OCI-M1 (cell line): ENCODE measurements around the gene ERMARD.

Source experiments
- DNase-seq: peaks from one replicate; lab custom pipeline; 2025; lab: John Stamatoyannopoulos, UW

The ERMARD gene

GRCh38 chr6:169802790-169803189, 51.4 kb downstream of the ERMARD start:
- no peak for DNase-seq

- DNase-seq, result peak; percentile 65
These were observed 51.9 kb downstream of the ERMARD start for GRCh38 chr6:169803271-169803811.

- DNase-seq, result no peak
These were observed 52.5 kb downstream of the ERMARD start for GRCh38 chr6:169803816-169804340.

- DNase-seq, result no peak
These were observed 53.0 kb downstream of the ERMARD start for GRCh38 chr6:169804427-169804826.

GRCh38 chr6:169805242-169805838, 53.9 kb downstream of the ERMARD start:
- no peak for DNase-seq

GRCh38 chr6:169806701-169807100, 55.3 kb downstream of the ERMARD start:
- no peak for DNase-seq

GRCh38 chr6:169807229-169807628, 55.8 kb downstream of the ERMARD start:
- DNase-seq, result no peak

GRCh38 chr6:169807699-169808607, 56.5 kb downstream of the ERMARD start:
- no peak for DNase-seq

GRCh38 chr6:169808608-169808967, 57.2 kb downstream of the ERMARD start:
- DNase-seq, result no peak

GRCh38 chr6:169809386-169809785, 58.0 kb downstream of the ERMARD start:
- DNase-seq, result no peak

GRCh38 chr6:169810066-169810989, 58.9 kb downstream of the ERMARD start:
- DNase-seq, result no peak

GRCh38 chr6:169811072-169811471, 59.6 kb downstream of the ERMARD start:
- no peak for DNase-seq

- no peak for DNase-seq
These were observed 60.3 kb downstream of the ERMARD start for GRCh38 chr6:169811521-169812256.

GRCh38 chr6:169812257-169812644, 60.8 kb downstream of the ERMARD start:
- DNase-seq, result no peak

GRCh38 chr6:169813969-169814368, 62.5 kb downstream of the ERMARD start:
- DNase-seq, result no peak

GRCh38 chr6:169816054-169816453, 64.6 kb downstream of the ERMARD start:
- DNase-seq, result no peak

- no peak for DNase-seq
These were observed 65.6 kb downstream of the ERMARD start for GRCh38 chr6:169816975-169817374.

- no peak for DNase-seq
These were observed 68.9 kb downstream of the ERMARD start for GRCh38 chr6:169820358-169820757.

GRCh38 chr6:169824021-169824420, 72.6 kb downstream of the ERMARD start:
- DNase-seq, result no peak

- no peak for DNase-seq
These were observed 73.6 kb downstream of the ERMARD start for GRCh38 chr6:169824848-169825557.
